ENCODE data around the gene NEDD9.

GRCh38 chr6:11174242-11174611 is 58.2 kb downstream of the NEDD9 start:
- TF ChIP-seq CTCF (IDR thresholded peaks at IDR 0.05; ENCODE audit: low read depth, low read length), result no peak
- no peak for TF ChIP-seq EZH2phosphoT487 (IDR thresholded peaks at IDR 0.05; ENCODE audit: low read depth)
